Gastrocnemius medialis (tissue), 4 donors: Measurements from ENCODE around the gene MRTFA. TPM values are rescaled to one million over a fixed set of nuclear protein-coding genes. Genes with fewer than 3 reads are reported as not detected.

Experiments used
- ATAC-seq, 2 donors: fragments of 150-250 bp; one replicate each; pipeline ENCODE4 v1.9.1; 2016
- DNase-seq, 2 donors: peaks; one replicate each; pipeline ENCODE4 v3.0.0-alpha.2; 2019
- H3K27ac ChIP-seq, 4 donors: fragments of 200-600 bp; sonication (generic); 1 replicate in 1 of 4; 2 replicates in 3 of 4; pipeline ENCODE4 v1.5.1; 2016 to 2018; ENCODE audit warnings: mild to moderate bottlenecking in 2 of 4, moderate library complexity in 1 of 4
- H3K27me3 ChIP-seq, 3 donors: fragments of 200-600 bp; sonication (generic) in 2 of 3; 1 replicate in 1 of 3; 2 replicates in 2 of 3; pipeline versions ENCODE4 v1.5.1 to v1.6.0; 2016 to 2019; ENCODE audit warnings: mild to moderate bottlenecking in 1 of 3, moderate library complexity in 1 of 3
- H3K36me3 ChIP-seq, 2 donors: fragments of 200-600 bp; sonication (generic) in 1 of 2; one replicate each; pipeline ENCODE4 v1.5.1; 2017 to 2018
- H3K4me1 ChIP-seq, 2 donors: fragments of 200-600 bp; sonication (generic) in 1 of 2; one replicate each; pipeline ENCODE4 v1.5.1; 2016 to 2017; ENCODE audit warnings: mild to moderate bottlenecking in 2 of 2
- H3K4me3 ChIP-seq, 4 donors: fragments of 200-600 bp; sonication (generic) in 3 of 4; 1 replicate in 1 of 4; 2 replicates in 3 of 4; pipeline ENCODE4 v1.5.1; 2016 to 2019; ENCODE audit warnings: mild to moderate bottlenecking in 2 of 4
- H3K9me3 ChIP-seq, 3 donors: fragments of 200-600 bp; sonication (generic) in 2 of 3; 1 replicate in 1 of 3; 2 replicates in 2 of 3; pipeline ENCODE4 v1.5.1; 2016 to 2019
- CTCF ChIP-seq, 5 experiments: fragments of 450-650 bp in 3 of 5; fragments of 200-600 bp in 2 of 5; sonication (generic) in 2 of 5; IDR thresholded peaks in 4 of 5; conservative IDR thresholded peaks in 1 of 5; 1 replicate in 4 of 5; 2 replicates in 1 of 5; pipeline ENCODE4 v1.5.1; 2016 to 2019; ENCODE audit warnings: antibody characterized with exemption in 5 of 5, mild to moderate bottlenecking in 3 of 5, moderate library complexity in 3 of 5
- POLR2A ChIP-seq, 2 donors: fragments of 450-650 bp; IDR thresholded peaks; one replicate each; pipeline ENCODE4 v1.6.1; 2017; ENCODE audit warnings: antibody characterized with exemption in 2 of 2, mild to moderate bottlenecking in 2 of 2, moderate library complexity in 2 of 2
- in situ Hi-C, 4 donors: fragments of 200-750 bp; cut with MboI; loops; one replicate each; pipeline versions ENCODE4 v1.15.0 to v1.8.0; 2017; ENCODE audit warnings: low sequenced_read_pairs in 4 of 4
- intact Hi-C: fragments of 100-400 bp; cut with DNase I; formaldehyde crosslinking; loops from one replicate; pipeline ENCODE4 v1.15.1; 2023; ENCODE audit warnings: low total_unique reads
- total RNA-seq, 4 donors: library from RNA; depleted of rRNA; stranded (reverse); fragments of >200 nt; gene quantifications; one replicate each; pipeline versions ENCODE4 v1.1.0 to v1.2.3, GENCODE V29; 2016

Gene MRTFA
- total RNA-seq = 10 to 100 TPM; 13.7 to 31.3 (median 22.2) TPM

GRCh38 chr22:40636380-40637182 lies at the start of gene MRTFA:
Gene MRTFA, minus strand, starts transcription at chr22:40636719.
- Histone ChIP-seq H3K27me3 (no peaks in the 10 kb centered on the region), H3K27ac (peak within 1 kb of the TSS; percentile 90 to 96 (median 92)), H3K36me3 (no peaks in the 10 kb centered on the region), H3K9me3 (no peaks in the 10 kb centered on the region), H3K4me3 (peak within 1 kb of the TSS; percentile 72 to 96 (median 75)), H3K4me1 (peaks cover 29 to 31% of the 10 kb centered on the region in 2 donors)
- ATAC-seq = peak; percentile 96
- TF ChIP-seq POLR2A (IDR thresholded peaks at IDR 0.05) (peak; percentile 98 to 99), CTCF (IDR thresholded peaks at IDR 0.05 in 4 of 5, conservative IDR thresholded peaks at IDR 0.05 in 1 of 5) (no peak)
- in situ Hi-C loops = no loop called here
- intact Hi-C loops = loop anchor here (1.0 to 10.0 kb wide), 5 partner anchors 15 to 1112 kb away; partner anchors contain the start of genes ADSL, ATF4 and SLC25A17
- peak; percentile 100 for DNase-seq

GRCh38 chr22:40685406-40685805 lies 48.9 kb upstream of the MRTFA start:
- in situ Hi-C loops = no loop called here
- no peak for ATAC-seq

GRCh38 chr22:40684728-40685127 lies 48.2 kb upstream of the MRTFA start:
- intact Hi-C loops = loop anchor here (10.0 kb wide), 1 partner anchor 70 kb away; no protein-coding TSS in a partner anchor
- peaks cover 0 to 9% of the 10 kb centered on the region in 2 donors for H3K4me1 ChIP-seq
- DNase-seq (no peak), ATAC-seq (no peak)
- H3K27ac ChIP-seq = no peak overlapping the region
- H3K36me3 ChIP-seq = no peaks in the 10 kb centered on the region
- peaks cover 1 to 5% (median 3%) of the 10 kb centered on the region in 3 donors for H3K27me3 ChIP-seq
- H3K4me3 ChIP-seq = no peak overlapping the region
- no peak for TF ChIP-seq CTCF (IDR thresholded peaks at IDR 0.05 in 4 of 5, conservative IDR thresholded peaks at IDR 0.05 in 1 of 5)
- TF ChIP-seq POLR2A (IDR thresholded peaks at IDR 0.05) = no peak
- in situ Hi-C loops = no loop called here
- no peaks in the 10 kb centered on the region for H3K9me3 ChIP-seq

More at GRCh38 chr22:40685406-40685805, 48.9 kb upstream of the MRTFA start:
- Histone ChIP-seq H3K4me1 (peaks cover 0 to 5% of the 10 kb centered on the region in 2 donors), H3K27me3 (no peaks in the 10 kb centered on the region), H3K9me3 (no peaks in the 10 kb centered on the region), H3K4me3 (no peak overlapping the region), H3K36me3 (no peaks in the 10 kb centered on the region), H3K27ac (no peak overlapping the region)
- intact Hi-C loops = loop anchor here (10.0 kb wide), 1 partner anchor 69 kb away; no protein-coding TSS in a partner anchor
- no peak for TF ChIP-seq CTCF (IDR thresholded peaks at IDR 0.05 in 4 of 5, conservative IDR thresholded peaks at IDR 0.05 in 1 of 5)
- no peak for DNase-seq

- H3K4me1 ChIP-seq = peaks cover 11 to 13% of the 10 kb centered on the region in 2 donors
- ATAC-seq = no peak
- DNase-seq = no peak
- no peaks in the 10 kb centered on the region for H3K36me3 ChIP-seq
- H3K27ac ChIP-seq = no peak overlapping the region
- in situ Hi-C loops (no loop called here), intact Hi-C loops (loop anchor here (10.0 kb wide), 1 partner anchor 73 kb away; no protein-coding TSS in a partner anchor)
- TF ChIP-seq POLR2A (IDR thresholded peaks at IDR 0.05) = no peak
- TF ChIP-seq CTCF (IDR thresholded peaks at IDR 0.05 in 4 of 5, conservative IDR thresholded peaks at IDR 0.05 in 1 of 5) = no peak
- H3K9me3 ChIP-seq = no peaks in the 10 kb centered on the region
- H3K27me3 ChIP-seq = peaks cover 11 to 15% (median 13%) of the 10 kb centered on the region in 3 donors
- no peak overlapping the region for H3K4me3 ChIP-seq
Observed at GRCh38 chr22:40681451-40681850, 44.9 kb upstream of the MRTFA start.
